Left lobe of liver (tissue), 2 donors: ENCODE data around the gene TUBE1. TPM values are rescaled to one million over a fixed set of nuclear protein-coding genes. Genes with fewer than 3 reads are reported as not detected.

Experiments used
- ATAC-seq: fragments of 200-7000 bp; cut with Tn5 transposase; one replicate; pipeline ENCODE4 v1.9.1; 2020; ENCODE audit warnings: mild to moderate bottlenecking, moderate library complexity
- DNase-seq: peaks from one replicate; pipeline ENCODE4 v3.0.0-alpha.2; 2020; ENCODE audit warnings: low spot score
- total RNA-seq: library from RNA; stranded (reverse); gene quantifications from one replicate; pipeline ENCODE4 v1.2.1, GENCODE V29; 2021
- donor health status: DM: no; HTN: no; CAD: no; lungs with moderate emphysema.
- donor health status: DM: no; HTN: yes; CAD: no.

The TUBE1 gene
- total RNA-seq, 1 donor from 2014 or later = 31.9 TPM

DNA sequence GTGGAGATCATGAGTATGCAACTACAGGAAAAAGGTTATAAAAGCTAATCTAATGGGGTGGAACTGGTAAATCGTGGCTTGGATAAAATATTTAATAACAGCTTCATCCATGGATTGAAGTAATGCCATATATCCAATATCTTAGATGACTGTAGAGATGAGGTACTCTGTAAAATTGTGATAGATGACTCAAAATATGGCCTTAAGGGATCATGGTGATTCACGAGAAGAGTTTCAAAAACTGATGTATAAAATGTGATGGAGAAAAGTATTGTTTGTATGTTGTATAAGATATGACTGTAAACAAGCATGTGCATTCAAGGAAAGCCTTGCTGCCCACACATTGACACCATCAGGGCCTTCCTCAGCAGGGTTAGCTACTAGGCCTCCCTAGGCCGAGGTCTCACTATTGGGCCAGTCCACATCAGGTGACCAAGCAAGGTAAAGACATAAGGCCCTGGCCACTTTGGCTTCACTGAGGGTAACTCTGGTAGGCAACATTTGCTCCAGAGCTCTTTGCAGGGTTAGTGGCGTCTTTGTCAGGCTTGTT lies 51.1 kb downstream of the TUBE1 start:
- ATAC-seq (no peak), DNase-seq (no peak)

DNA sequence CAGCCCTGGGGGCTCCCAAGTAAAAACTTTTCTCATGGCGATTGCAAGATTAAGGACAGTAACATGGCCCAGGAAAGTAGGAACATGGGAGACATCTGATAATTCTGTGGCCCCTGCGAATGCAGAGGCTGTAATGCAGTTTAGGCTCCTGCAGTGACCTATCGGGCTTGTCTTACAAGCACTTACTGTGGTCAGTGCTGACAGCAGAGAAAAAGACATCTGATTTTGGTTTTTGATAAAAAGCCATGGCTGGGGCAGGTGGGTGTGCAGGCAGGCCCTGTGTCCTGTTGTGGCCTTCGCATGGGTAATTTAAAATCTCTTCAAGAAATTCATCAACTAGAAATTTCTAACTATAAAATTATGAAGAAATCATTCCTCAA lies 52.7 kb downstream of the TUBE1 start:
- no peak for ATAC-seq
- no peak for DNase-seq

DNA sequence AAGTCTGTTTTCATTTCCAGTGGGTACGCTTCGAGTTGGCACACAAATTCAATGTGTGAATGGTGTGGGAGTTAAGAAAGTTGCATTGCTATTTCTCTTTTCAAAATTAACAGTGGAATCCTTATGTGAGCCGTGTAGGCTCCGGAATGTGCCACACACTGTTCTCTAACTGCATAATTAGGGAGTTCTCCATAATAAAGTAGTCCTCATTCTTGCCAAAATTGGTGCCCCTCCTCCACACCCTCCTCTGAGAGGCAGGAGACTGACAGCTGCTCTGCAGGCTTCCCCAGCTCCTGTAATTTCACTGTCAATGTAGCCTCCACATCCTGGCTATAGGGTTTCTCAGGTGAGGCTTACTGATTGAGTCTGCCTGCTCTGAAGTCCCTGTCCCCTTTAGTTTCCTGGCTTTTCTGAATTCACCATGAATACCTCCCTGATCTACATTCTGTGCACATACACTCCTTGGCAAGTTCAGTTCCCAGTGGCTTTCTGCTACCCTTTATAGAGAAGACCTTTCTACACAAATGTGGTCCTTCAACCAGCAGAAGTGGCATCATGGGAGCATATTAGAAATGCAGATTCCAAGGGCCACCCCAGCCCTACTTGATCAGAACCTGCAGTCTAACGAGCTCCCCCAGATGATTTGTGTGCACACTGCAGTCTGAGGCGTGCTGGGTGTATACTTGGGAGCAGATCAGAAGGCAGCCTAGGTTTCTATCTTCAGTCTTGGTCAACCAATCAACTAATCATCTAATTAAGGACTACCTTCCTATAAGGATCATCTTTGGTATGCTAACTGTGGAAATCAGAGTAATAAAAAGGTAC lies 53.3 kb downstream of the TUBE1 start:
- no peak for ATAC-seq
- no peak for DNase-seq

DNA sequence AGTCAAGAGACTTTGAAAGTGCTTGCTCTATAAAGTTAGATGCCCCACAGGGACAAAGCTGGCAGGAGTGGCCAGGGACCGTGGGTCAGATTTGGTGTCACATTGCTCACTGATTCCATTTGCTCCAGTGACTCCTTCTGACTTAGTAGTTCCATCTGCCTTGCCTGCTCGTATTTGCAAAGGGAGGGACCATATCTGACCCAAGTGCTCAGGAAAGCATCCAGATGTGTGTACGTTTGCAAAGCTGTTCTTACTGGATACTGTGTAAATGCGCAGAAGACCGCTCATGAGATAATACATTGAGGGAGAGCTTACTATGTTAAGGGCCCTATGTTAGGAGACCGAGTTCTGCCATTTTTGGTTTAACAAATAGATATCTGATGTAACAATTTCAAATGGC lies 54.6 kb downstream of the TUBE1 start:
- ATAC-seq (no peak), DNase-seq (no peak)

DNA sequence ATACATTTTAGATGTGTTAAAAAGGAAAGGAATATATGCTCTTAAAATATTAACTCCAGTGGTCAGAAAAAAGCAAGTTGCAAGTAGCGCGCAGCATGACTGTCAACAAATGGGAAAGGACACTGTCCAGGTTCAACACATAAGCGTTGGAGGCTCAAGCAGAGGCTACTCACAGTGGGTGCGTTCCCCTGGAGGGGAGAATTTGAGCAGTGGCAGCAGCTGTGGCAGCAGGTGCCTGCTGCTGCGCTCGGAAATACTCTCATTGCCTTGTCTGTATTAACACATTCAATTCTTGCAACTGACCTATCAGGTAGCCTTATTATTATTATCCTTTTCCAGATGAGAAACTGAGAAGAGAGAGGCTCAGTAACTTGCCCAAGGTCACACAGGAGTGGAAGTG lies 55.3 kb downstream of the TUBE1 start:
- DNase-seq (no peak), ATAC-seq (no peak)

DNA sequence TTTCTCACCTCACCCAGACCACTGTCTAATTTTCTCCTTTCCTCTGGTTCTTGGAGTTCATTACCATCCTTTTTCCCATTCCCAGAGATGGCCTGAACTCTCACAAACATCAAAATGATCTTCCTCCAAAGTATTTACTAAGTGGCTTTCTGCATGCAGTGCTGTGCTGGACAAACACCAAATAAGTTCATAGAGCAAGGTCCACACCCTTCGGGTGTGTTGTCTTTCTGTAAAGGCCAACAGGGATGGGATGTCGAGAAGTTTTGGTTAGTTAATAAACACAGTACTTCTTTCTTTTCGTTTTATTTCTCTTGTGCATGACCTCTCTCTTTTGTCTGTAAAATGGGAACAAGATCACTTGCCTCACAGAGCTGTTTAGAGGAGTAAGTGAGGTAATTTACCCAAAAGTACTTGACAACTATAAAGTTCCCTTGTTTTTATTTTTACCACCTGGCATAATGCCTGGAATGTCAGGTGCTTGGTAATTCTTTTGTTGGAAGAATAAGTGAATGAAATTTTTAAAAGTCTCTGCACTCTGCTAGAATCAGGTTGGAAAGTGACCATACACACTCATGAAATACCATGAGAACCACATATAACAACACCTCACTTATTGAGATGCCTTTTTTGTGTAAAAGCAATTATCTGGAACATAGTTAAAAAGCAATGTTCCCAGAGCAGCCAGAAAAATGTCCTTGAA lies 56.2 kb downstream of the TUBE1 start:
- peak; percentile 53 for DNase-seq
- peak; percentile 89 for ATAC-seq

DNA sequence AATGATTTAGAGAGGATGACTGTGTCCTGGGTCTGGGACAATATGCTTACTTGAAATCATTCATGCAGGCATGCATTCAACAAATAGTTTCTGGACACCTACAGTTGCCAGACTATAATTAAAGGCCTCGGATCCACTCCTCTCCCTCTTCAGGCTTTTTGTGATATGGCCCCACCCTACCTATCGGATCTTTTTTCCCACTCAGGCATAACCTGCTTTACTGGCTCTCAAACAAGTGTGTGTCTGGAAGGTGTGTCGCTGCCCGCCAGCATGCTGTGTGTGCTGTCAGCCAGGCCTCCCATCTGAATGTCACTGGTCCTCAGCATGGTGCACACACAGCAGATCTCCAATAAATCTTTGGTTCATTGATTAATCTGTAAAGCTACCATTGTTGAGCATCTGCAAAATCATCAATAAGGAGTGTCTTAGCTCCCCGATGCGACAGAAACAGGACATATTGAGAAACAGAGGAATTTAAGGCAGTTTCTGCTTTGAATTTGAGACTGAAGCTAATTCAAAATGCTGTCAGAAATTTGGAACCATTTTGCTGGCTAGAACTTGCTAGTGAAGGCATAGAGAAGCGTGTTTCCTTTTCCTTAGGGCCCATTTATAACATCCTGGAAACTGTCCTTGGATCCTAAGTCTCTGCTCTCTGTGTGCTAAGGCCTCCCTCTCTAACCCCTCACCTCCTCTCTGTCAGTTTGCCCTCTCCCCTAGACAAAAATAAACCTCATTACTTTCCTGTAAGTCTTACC lies 56.9 kb downstream of the TUBE1 start:
- no peak for DNase-seq
- ATAC-seq = peak; percentile 33

DNA sequence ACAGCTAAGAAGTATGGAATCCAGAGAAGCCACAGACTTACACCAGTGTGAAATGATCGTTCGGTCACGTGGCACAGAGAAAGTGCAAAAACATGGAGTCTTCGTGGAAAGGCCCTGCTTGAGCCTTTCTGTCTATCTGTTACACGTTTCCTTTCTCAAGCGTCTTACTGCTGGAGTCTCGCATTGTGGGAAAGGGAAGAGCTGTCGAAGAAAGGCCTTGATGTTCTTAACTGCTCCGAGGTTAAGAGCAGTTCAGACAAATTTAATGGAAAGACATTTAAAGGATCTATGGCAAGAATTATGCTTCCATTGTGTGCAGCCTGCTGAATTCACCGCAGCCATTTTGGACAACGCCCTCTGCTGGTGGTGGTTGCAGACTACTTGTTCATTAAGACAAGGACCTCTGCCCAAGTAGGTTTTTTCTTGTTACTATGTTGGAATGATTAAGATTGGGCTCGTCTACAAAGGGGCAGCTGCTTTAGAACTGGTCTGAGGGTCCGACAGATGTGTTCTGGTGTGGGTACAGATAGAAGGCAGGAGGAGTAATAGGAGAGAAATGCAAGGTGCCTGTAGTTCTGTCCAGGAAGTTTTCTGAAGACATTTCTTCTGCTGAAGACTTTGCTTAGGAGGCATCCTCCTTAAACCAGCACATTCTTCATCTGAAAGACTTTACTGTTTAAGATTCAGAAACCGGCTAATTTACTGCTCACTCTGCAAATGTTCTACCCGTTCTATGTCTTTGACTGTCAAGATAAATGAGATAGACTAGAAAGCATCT lies 58.0 kb downstream of the TUBE1 start:
- ATAC-seq (peak; percentile 64), DNase-seq (no peak)

DNA sequence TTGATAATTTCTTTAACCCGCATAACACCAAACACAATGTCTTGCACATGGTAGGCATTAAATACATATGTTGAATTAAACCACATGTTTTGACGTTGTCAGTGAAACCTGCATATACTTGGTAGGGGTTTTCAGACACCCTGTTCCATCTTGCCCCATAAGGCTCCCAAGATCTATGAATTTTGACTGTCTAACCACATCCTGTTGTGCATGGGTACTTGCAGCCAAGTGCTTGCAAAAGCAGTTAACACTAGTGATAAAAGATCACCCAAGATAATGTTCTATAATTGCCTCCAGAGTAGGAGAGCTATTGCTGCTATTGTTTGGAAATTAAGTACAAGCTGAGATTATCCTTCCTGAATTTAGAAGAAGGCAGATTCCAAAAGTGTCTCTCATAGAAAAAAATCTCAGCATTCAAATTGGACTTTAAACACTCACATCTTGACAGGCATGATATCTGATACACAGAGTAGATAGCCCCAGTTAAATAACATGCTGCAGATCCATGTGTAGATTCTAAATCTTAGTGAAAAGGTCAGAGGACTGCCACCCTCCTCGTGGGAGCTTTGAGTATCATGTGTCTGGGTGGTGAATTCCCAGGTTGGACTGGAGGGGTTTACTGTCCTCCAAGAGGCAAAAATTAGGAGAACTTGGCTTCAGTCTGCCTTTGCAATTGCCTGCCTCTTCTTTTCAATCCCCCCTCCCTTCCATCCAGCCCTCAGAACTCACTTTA lies 59.2 kb downstream of the TUBE1 start:
- no peak for DNase-seq
- no peak for ATAC-seq

DNA sequence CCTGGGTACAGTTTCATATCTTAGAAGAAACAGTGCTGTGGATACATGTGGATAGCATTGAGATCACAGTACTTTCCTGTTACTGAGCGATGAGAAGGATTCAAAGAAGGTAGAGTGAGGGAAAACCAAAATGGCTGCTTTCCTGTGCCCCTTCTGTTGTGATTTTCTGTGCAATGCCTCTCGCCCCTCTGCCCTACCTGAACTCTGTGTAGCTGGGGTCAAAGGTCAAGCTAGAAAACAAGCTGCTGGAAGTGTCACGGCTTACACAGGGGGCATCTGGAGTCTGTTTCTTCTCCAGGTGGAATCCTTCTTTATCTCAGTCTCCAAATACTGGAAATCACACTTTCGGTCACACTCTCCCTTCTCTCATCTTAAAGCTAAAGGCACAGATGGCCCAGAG lies 60.3 kb downstream of the TUBE1 start:
- no peak for DNase-seq
- ATAC-seq = no peak

DNA sequence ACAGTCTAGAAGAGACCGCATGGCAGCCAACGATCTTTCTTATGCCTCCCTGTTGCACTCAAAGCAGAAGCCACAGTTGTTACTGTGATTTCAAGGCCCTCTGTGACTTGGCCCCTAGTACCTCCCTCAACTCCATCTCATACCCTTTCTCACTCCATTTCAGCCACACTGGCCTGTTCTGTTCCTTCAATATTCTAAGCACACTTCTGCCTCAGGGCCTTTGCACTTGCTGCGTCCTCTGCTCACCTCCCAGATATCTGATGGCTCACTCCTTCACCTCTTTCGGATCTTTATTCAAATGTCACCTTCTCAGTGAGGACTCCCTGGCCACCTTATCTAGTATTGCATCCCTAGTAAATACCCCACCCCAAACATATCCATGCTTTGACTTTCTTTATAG lies 62.8 kb downstream of the TUBE1 start:
- ATAC-seq (no peak), DNase-seq (no peak)

DNA sequence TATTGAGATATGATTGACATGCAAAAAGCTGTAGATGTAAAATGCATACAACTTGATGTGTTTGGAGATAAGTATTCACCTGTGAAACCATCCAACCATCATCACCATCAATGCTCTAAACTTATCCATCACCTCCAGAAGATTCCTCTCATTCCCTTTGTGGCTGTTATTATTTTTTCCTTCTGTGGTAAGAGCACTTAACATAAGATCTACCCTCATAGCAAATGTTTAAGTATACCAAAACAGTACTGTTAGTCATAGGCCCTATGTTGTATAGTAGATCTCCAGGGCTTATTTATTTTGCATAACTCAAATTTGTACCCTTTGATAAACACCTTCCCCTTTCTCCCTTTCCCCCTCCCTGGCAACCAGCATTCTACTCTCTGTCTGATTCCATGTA lies 64.5 kb downstream of the TUBE1 start:
- no peak for ATAC-seq

DNA sequence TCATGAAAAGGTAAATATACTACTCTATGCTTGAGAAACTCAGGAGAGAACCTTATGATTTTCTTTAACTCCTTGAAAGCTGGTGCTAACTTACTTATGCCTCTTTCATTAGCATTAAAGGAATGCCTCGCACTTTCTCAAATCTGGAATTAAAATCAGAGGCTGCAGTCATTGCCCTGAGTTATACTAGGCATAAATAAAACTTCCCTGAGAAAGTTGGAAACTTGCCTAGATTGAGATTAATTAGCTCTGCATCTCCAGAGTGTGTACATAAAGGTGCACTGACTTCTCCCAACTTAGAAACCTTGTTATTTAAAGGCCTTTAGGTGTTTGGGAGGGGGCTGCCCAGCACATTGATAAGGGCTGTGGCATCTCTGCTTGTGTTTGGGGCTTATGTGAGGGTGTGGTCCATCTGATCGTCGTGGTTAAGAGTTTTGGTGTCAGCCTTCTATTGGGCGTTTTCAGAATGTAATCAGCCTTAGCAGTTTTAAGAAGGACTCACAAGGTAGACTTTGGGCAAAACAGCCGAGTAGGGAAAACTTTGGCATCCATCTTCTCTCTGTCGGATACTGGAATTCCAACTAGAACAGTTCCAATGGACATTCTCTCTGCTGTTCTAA lies 65.5 kb downstream of the TUBE1 start:
- DNase-seq = no peak

More for the DNA sequence above, 64.5 kb downstream of the TUBE1 start:
- DNase-seq = no peak

More for the DNA sequence above, 65.5 kb downstream of the TUBE1 start:
- ATAC-seq = no peak

Other genes starting within 250 kb of the TUBE1 start
- gene FYN, start 214.0 kb downstream of the TUBE1 start, total RNA-seq = 30.0 TPM
- not detected for gene CCN6, start 33.4 kb downstream of the TUBE1 start, total RNA-seq
- 13.6 TPM for gene FAM229B, start 109 bp upstream of the TUBE1 start, total RNA-seq
- gene LAMA4, start 167.1 kb upstream of the TUBE1 start, total RNA-seq = 2.8 TPM